22Rv1 (cell line): ENCODE results near the gene NSUN2.

Experiments used
- H3K27ac ChIP-seq: fragments of 450-650 bp; 2 replicates; pipeline ENCODE4 v1.5.1; 2017
- CTCF ChIP-seq: fragments of 450-650 bp; IDR thresholded peaks from 2 replicates; pipeline ENCODE4 v1.5.1; 2017; ENCODE audit warnings: mild to moderate bottlenecking
- ZFX ChIP-seq: fragments of 450-650 bp; IDR thresholded peaks from 2 replicates; pipeline ENCODE4 v1.6.1; 2017; ENCODE audit warnings: antibody characterized with exemption, borderline replicate concordance

The NSUN2 gene

GRCh38 chr5:6616632-6617031 is 16.2 kb downstream of the NSUN2 start:
- TF ChIP-seq ZFX (no peak), CTCF (no peak)
- H3K27ac ChIP-seq, result no peak overlapping the region

- TF ChIP-seq ZFX (no peak), CTCF (no peak)
- H3K27ac ChIP-seq, result no peak overlapping the region
These were observed 17.6 kb downstream of the NSUN2 start for GRCh38 chr5:6615034-6615815.

DNA sequence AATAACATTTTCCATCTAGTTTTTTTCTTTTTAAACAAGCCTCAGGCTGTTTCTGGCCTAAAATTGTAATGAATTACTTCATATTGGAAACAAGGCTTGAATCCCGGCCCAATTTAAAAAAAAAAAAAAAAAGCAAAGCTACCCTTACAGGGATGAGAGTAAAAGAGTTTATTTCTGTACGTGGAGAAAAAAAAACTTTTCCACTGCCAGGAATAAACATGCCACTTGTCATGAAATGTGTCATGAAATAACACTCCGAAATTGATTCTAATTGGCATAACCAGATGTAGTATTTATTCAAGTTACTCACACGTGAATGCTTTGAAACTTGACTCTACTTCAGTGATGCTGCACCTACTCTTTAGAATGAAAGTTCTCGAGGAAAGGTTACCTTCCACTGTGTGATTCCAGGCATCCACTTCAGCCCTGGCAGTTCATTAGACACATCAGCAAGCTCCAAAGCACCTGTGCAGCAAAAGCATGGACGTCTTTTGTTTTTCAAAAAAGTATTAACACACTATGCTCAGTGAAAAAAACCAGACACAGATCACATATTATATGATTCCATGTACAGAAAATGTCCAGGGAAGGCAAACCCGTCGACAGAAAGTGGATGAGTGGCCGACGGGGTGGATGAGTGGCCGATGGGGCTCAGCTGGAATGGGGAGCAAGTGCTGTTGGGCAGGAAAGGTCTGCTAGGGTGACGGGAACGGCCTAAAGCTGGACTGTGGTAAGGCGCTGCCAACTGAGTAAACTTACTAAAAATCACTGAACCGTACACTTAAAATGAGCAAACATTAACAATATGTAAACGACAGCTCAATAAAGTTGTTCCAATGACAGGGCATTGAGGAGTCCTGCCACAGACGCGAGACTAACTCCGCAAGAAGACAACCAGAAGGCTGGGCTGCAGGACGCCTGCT is 21.2 kb downstream of the NSUN2 start:
- no peak overlapping the region for H3K27ac ChIP-seq
- TF ChIP-seq CTCF (no peak), ZFX (no peak)

GRCh38 chr5:6608016-6608415 is 24.8 kb downstream of the NSUN2 start:
- H3K27ac ChIP-seq, result no peak overlapping the region
- TF ChIP-seq CTCF, result no peak
- TF ChIP-seq ZFX, result no peak

- H3K27ac ChIP-seq, result no peak overlapping the region
- TF ChIP-seq ZFX (no peak), CTCF (no peak)
These were observed 25.3 kb downstream of the NSUN2 start for GRCh38 chr5:6607559-6607936.

DNA sequence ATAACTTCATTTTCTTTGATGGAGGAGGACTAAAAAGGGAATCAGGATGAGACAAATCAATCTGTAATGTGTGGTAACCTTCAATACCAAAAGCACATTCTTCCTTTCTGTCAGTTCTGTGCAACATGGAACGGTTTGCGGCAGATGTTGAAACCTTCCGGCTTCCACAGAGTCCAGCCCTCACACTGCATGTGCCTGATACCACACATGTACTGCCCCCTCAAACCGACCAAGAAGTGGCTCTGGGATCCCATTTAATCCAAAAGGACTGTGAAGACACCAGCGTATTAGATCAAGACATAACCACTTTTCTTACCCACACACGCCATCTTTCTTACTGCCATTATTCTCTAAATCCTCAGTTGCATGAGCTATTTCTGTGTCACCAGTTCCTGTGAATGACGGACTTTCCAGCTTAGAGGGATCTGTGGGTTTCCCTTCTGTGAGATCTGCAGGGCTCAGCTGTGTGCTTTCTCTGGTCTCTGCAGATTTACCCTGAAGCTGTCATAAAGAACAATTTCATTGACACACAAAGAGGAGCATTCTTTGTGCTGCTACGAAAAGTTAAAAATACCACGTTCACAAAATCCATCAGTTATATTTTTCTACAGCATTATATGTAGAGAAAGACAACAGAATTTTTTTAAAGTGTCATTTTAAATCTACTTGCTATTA is 25.8 kb downstream of the NSUN2 start:
- H3K27ac ChIP-seq, result no peak overlapping the region

More for the DNA sequence above, 25.8 kb downstream of the NSUN2 start:
- no peak for TF ChIP-seq CTCF
